Right lobe of liver (tissue), 4 donors: ENCODE data around the gene PRKCZ.

Experiments
- POLR2A ChIP-seq: fragments of 450-650 bp; IDR thresholded peaks from one replicate; pipeline ENCODE4 v1.6.1; 2017; ENCODE audit warnings: antibody characterized with exemption, mild to moderate bottlenecking
- TF ChIP-seq, protein P1 (sequence below), 4 donors: fragments of 200-600 bp in 3 of 4; fragments of 450-650 bp in 1 of 4; IDR thresholded peaks; one replicate each; pipeline versions ENCODE4 v1.5.1 to v1.8.0; 2016 to 2022; ENCODE audit warnings: antibody characterized with exemption in 4 of 4, mild to moderate bottlenecking in 2 of 4
- donor health status: DM: no; HTN: no; CAD: no.
- donor health status: DM: no; HTN: no; CAD: no.
- donor health status: DM: no; HTN: yes; CAD: no.

DNA sequence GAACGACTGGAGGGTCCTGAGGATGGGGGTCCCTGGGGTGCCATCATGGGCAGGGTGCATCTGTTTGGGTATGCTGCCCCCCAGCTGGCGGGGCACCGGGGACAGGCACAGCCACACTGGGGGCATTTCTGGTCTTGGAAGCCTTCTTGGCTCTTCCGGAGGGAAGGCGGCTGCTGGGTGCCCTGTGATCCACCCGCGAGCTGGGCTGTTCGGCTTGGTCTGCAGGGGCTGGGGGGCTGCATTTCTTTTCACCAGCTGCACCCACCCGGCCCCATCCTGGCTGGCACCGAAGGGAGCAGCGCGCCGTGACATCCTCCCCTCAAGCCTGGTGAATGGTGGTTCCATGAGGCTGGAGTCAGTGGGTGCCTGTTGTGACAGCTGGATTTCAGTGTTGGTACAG is 132.2 kb downstream of the PRKCZ start:
- no peak for TF ChIP-seq POLR2A
- TF ChIP-seq, protein P1, sequence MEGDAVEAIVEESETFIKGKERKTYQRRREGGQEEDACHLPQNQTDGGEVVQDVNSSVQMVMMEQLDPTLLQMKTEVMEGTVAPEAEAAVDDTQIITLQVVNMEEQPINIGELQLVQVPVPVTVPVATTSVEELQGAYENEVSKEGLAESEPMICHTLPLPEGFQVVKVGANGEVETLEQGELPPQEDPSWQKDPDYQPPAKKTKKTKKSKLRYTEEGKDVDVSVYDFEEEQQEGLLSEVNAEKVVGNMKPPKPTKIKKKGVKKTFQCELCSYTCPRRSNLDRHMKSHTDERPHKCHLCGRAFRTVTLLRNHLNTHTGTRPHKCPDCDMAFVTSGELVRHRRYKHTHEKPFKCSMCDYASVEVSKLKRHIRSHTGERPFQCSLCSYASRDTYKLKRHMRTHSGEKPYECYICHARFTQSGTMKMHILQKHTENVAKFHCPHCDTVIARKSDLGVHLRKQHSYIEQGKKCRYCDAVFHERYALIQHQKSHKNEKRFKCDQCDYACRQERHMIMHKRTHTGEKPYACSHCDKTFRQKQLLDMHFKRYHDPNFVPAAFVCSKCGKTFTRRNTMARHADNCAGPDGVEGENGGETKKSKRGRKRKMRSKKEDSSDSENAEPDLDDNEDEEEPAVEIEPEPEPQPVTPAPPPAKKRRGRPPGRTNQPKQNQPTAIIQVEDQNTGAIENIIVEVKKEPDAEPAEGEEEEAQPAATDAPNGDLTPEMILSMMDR (IDR thresholded peaks at IDR 0.05): no peak
